GM23248 (cell line): ENCODE results near the gene PIM3. TPM values are rescaled to one million over a fixed set of nuclear protein-coding genes. Genes with fewer than 3 reads are reported as not detected.

Experiments
- DNase-seq: peaks from one replicate; pipeline ENCODE4 v3.0.0-alpha.2; 2015
- H2AFZ ChIP-seq: fragments of 200-600 bp; sonication (generic); 2 replicates; pipeline ENCODE4 v1.6.1; 2016; ENCODE audit warnings: antibody characterized with exemption
- H3F3A ChIP-seq: fragments of 200-600 bp; sonication (generic); 2 replicates; pipeline ENCODE4 v1.6.1; 2016; ENCODE audit warnings: mild to moderate bottlenecking, antibody characterized with exemption, mixed run types; ENCODE audit not compliant: insufficient read depth
- H3K27ac ChIP-seq: fragments of 200-600 bp; sonication (generic); 2 replicates; pipeline ENCODE4 v1.5.1; 2016; ENCODE audit warnings: mild to moderate bottlenecking
- H3K27me3 ChIP-seq: fragments of 200-600 bp; sonication (generic); replicated peaks from 2 replicates; pipeline ENCODE4 v1.6.1; 2016; ENCODE audit warnings: mild to moderate bottlenecking; ENCODE audit not compliant: insufficient read depth
- H3K36me3 ChIP-seq: fragments of 200-600 bp; sonication (generic); 2 replicates; pipeline ENCODE4 v1.6.1; 2016; ENCODE audit warnings: low read depth, mild to moderate bottlenecking
- H3K4me1 ChIP-seq: fragments of 200-600 bp; sonication (generic); 2 replicates; pipeline ENCODE4 v1.6.1; 2016; ENCODE audit warnings: mild to moderate bottlenecking; ENCODE audit not compliant: insufficient read depth
- H3K4me2 ChIP-seq: fragments of 200-600 bp; sonication (generic); one replicate; pipeline ENCODE4 v1.6.1; 2016; ENCODE audit warnings: mild to moderate bottlenecking; ENCODE audit not compliant: unreplicated experiment
- H3K4me3 ChIP-seq: fragments of 200-600 bp; sonication (generic); 2 replicates; pipeline ENCODE4 v1.5.1; 2016; ENCODE audit warnings: mild to moderate bottlenecking
- H3K79me2 ChIP-seq: fragments of 200-600 bp; sonication (generic); 2 replicates; pipeline ENCODE4 v1.6.1; 2016; ENCODE audit warnings: mild to moderate bottlenecking; ENCODE audit not compliant: insufficient read depth
- H3K9ac ChIP-seq: fragments of 200-600 bp; sonication (generic); 2 replicates; pipeline ENCODE4 v1.6.1; 2016; ENCODE audit warnings: mild to moderate bottlenecking
- H3K9me2 ChIP-seq: fragments of 200-600 bp; sonication (generic); 2 replicates; pipeline ENCODE4 v1.6.1; 2016; ENCODE audit warnings: mixed run types, mild to moderate bottlenecking, moderate library complexity; ENCODE audit not compliant: insufficient read depth
- H3K9me3 ChIP-seq: fragments of 200-600 bp; sonication (generic); one replicate; pipeline ENCODE4 v1.6.1; 2017; ENCODE audit warnings: low read depth
- H4K20me1 ChIP-seq: fragments of 200-600 bp; sonication (generic); 2 replicates; pipeline ENCODE4 v1.6.0; 2016; ENCODE audit not compliant: insufficient read depth
- EZH2 ChIP-seq: fragments of 200-600 bp; sonication (generic); IDR thresholded peaks from 2 replicates; pipeline ENCODE4 v1.6.1; 2018; ENCODE audit warnings: antibody characterized with exemption, mild to moderate bottlenecking; ENCODE audit not compliant: insufficient read depth, poor library complexity, severe bottlenecking
- EZH2phosphoT487 ChIP-seq: fragments of 200-600 bp; sonication (generic); IDR thresholded peaks from 2 replicates; pipeline ENCODE4 v1.6.1; 2018; ENCODE audit warnings: antibody characterized with exemption, moderate library complexity, mild to moderate bottlenecking, low read depth; ENCODE audit not compliant: insufficient read depth
- WGBS, 2 experiments: methylation state at CpG; one replicate each; pipeline ENCODE4 v1.1.6; 2015 to 2017; ENCODE audit warnings: low lambda C conversion rate in 2 of 2, low coverage in 1 of 2; ENCODE audit errors: missing lambda C conversion rate in 2 of 2; 5-methylcytosine and 5-hydroxymethylcytosine counted together
- in situ Hi-C: fragments of 300-500 bp; cut with MboI; formaldehyde crosslinking; loops from 2 replicates; pipeline ENCODE4 v1.15.0; 2020
- polyA plus RNA-seq: library from polyadenylated mRNA; unstranded; fragments of >200 nt; fragmentation: Nextera tagmentation; extraction: Ambion mirVana; gene quantifications from 2 replicates; pipeline ENCODE4 v1.2.1, GENCODE V29; 2016
- total RNA-seq: library from RNA; depleted of rRNA; stranded (reverse); fragments of >200 nt; shearing (Covaris generic); gene quantifications from 2 replicates; pipeline ENCODE4 v1.2.3, GENCODE V29; 2014; rRNA removed

The PIM3 gene
- total RNA-seq (16.2 and 17.3 TPM in 2 replicates), polyA plus RNA-seq (10.8 TPM in 2 replicates)

GRCh38 chr22:49960159-49961004 is at the start of gene PIM3:
TSS of gene PIM3 (plus strand) at chr22:49960772. CDS start at chr22:49960948, 176 bp downstream.
- H3K9me3 ChIP-seq = no peaks in the 10 kb centered on the region
- H3K27ac ChIP-seq = peak within 1 kb of the TSS; percentile 76
- 1% methylated on average over 63 to 104 of the region's 137 CpGs for WGBS, 2 experiments
- peak; percentile 97 for DNase-seq
- peak within 1 kb of the TSS; percentile 79 for H3K9ac ChIP-seq
- peaks cover 21% of the 10 kb centered on the region for H3K79me2 ChIP-seq
- H3K4me2 ChIP-seq = peak within 1 kb of the TSS; percentile 84
- no peaks in the 10 kb centered on the region for H3F3A ChIP-seq
- H4K20me1 ChIP-seq = no peaks in the 10 kb centered on the region
- no peaks in the 10 kb centered on the region for H3K27me3 ChIP-seq
- peak within 1 kb of the TSS; percentile 80 for H2AFZ ChIP-seq
- H3K9me2 ChIP-seq = no peaks in the 10 kb centered on the region
- no peaks in the 10 kb centered on the region; the same call in 1 of the 2 replicates for H3K36me3 ChIP-seq
- H3K4me3 ChIP-seq = peak within 1 kb of the TSS; percentile 73
- peaks cover 5% of the 10 kb centered on the region; the same call in 1 of the 2 replicates for H3K4me1 ChIP-seq
- TF ChIP-seq EZH2phosphoT487 = no peak
- no peak for TF ChIP-seq EZH2
- in situ Hi-C loops = no loop called here

- no peak overlapping the region for H2AFZ ChIP-seq
- H3K4me2 ChIP-seq = no peak overlapping the region
- no peak overlapping the region for H3K27ac ChIP-seq
- no peak overlapping the region for H3K4me3 ChIP-seq
- no peak overlapping the region for H3K9ac ChIP-seq
- H3F3A ChIP-seq = no peaks in the 10 kb centered on the region
- no peaks in the 10 kb centered on the region for H4K20me1 ChIP-seq
- no peaks in the 10 kb centered on the region for H3K9me2 ChIP-seq
- no peaks in the 10 kb centered on the region for H3K9me3 ChIP-seq
- no peaks in the 10 kb centered on the region for H3K4me1 ChIP-seq
- H3K36me3 ChIP-seq = no peaks in the 10 kb centered on the region
- no peaks in the 10 kb centered on the region for H3K27me3 ChIP-seq
- WGBS, 2 experiments = 95 to 97% methylated on average over 19 to 30 of the region's 30 CpGs
- no peak for DNase-seq
- H3K79me2 ChIP-seq = peaks cover 12% of the 10 kb centered on the region
- in situ Hi-C loops = no loop called here
- TF ChIP-seq EZH2phosphoT487 = no peak
- TF ChIP-seq EZH2 = no peak
Measured at GRCh38 chr22:49911881-49912625, 48.5 kb upstream of the PIM3 start.

- peaks cover 3% of the 10 kb centered on the region; the same call in 1 of the 2 replicates for H3K4me1 ChIP-seq
Measured at GRCh38 chr22:49913026-49913425, 47.5 kb upstream of the PIM3 start.

GRCh38 chr22:49913446-49913845 is 47.1 kb upstream of the PIM3 start:
- Histone ChIP-seq H2AFZ (no peak overlapping the region), H3K27ac (no peak overlapping the region), H3K79me2 (peaks cover 21% of the 10 kb centered on the region), H3K36me3 (no peaks in the 10 kb centered on the region), H3F3A (no peaks in the 10 kb centered on the region), H3K9me2 (no peaks in the 10 kb centered on the region), H3K4me2 (no peak overlapping the region), H3K9ac (no peak overlapping the region), H3K9me3 (no peaks in the 10 kb centered on the region), H3K27me3 (no peaks in the 10 kb centered on the region), H3K4me3 (no peak overlapping the region), H4K20me1 (no peaks in the 10 kb centered on the region), H3K4me1 (peaks cover 3% of the 10 kb centered on the region; the same call in 1 of the 2 replicates)
- in situ Hi-C loops = no loop called here
- no peak for TF ChIP-seq EZH2
- no peak for TF ChIP-seq EZH2phosphoT487
- no peak for DNase-seq
- 95 to 97% methylated on average over 14 of the region's 14 CpGs for WGBS, 2 experiments

More at GRCh38 chr22:49913026-49913425, 47.5 kb upstream of the PIM3 start:
- WGBS, 2 experiments = 91 to 92% methylated on average over 14 of the region's 14 CpGs
- Histone ChIP-seq H2AFZ (no peak overlapping the region), H3K4me3 (no peak overlapping the region), H3F3A (no peaks in the 10 kb centered on the region), H3K9ac (no peak overlapping the region), H3K27ac (no peak overlapping the region), H4K20me1 (no peaks in the 10 kb centered on the region), H3K36me3 (no peaks in the 10 kb centered on the region), H3K27me3 (no peaks in the 10 kb centered on the region), H3K9me2 (no peaks in the 10 kb centered on the region), H3K9me3 (no peaks in the 10 kb centered on the region), H3K79me2 (peaks cover 21% of the 10 kb centered on the region), H3K4me2 (no peak overlapping the region)
- in situ Hi-C loops = no loop called here
- no peak for DNase-seq
- TF ChIP-seq EZH2phosphoT487 (no peak), EZH2 (no peak)
